K562 (cell line): ENCODE measurements around the gene ZSWIM8. TPM values are rescaled to one million over a fixed set of nuclear protein-coding genes. Genes with fewer than 3 reads are reported as not detected.

Experiments
- ADNP ChIP-seq: fragments of 200-800 bp; sonication (Bioruptor generic); IDR thresholded peaks from 2 replicates; pipeline ENCODE4 v1.6.1; 2016; ENCODE audit warnings: missing genetic modification characterization, missing compliant biosample characterization
- BRF1 ChIP-seq: IDR thresholded peaks from 3 replicates; pipeline ENCODE4 v1.6.1; 2011; ENCODE audit warnings: borderline replicate concordance, mild to moderate bottlenecking; ENCODE audit not compliant: insufficient read length; ENCODE audit errors: extremely low read depth
- GTF2E2 ChIP-seq: fragments of 200-800 bp; sonication (Bioruptor generic); IDR thresholded peaks from 2 replicates; pipeline ENCODE4 v1.6.1; 2016; ENCODE audit warnings: missing genetic modification characterization, missing compliant biosample characterization
- HDAC2 ChIP-seq: fragments of 450-650 bp; IDR thresholded peaks from 2 replicates; pipeline ENCODE4 v1.6.1; 2016; ENCODE audit warnings: mild to moderate bottlenecking
- HMGXB4 ChIP-seq: sonication (generic); formaldehyde crosslinking; IDR thresholded peaks from 2 replicates; pipeline ENCODE4 v1.8.1; 2023; ENCODE audit warnings: mild to moderate bottlenecking, missing genetic modification reagents
- KLF1 ChIP-seq: fragments of 450-650 bp; IDR thresholded peaks from 2 replicates; pipeline ENCODE4 v1.6.1; 2016; ENCODE audit warnings: missing genetic modification characterization, missing compliant biosample characterization
- MXD1 ChIP-seq: fragments of 250-450 bp; sonication (Bioruptor Pico); IDR thresholded peaks from 2 replicates; pipeline ENCODE4 v1.8.0; 2021; ENCODE audit warnings: borderline replicate concordance, mild to moderate bottlenecking, moderate library complexity; ENCODE audit not compliant: poor library complexity, severe bottlenecking
- PTBP1 ChIP-seq: fragments of 200-400 bp; formaldehyde crosslinking; IDR thresholded peaks from 2 replicates; pipeline ENCODE4 v1.6.1; 2017; ENCODE audit warnings: low read depth, low read length
- SMARCA4 ChIP-seq: fragments of 450-650 bp; IDR thresholded peaks from 2 replicates; pipeline ENCODE4 v1.6.1; 2016
- TCF7L2 ChIP-seq: fragments of 150-350 bp; IDR thresholded peaks from 2 replicates; pipeline ENCODE4 v1.6.1; 2016; ENCODE audit warnings: low read depth, mild to moderate bottlenecking, low read length, moderate library complexity
- TFAP4 ChIP-seq: sonication (generic); formaldehyde crosslinking; IDR thresholded peaks from 2 replicates; pipeline ENCODE4 v1.8.0; 2022; ENCODE audit warnings: missing genetic modification reagents, mild to moderate bottlenecking, moderate library complexity, borderline replicate concordance
- ZBTB49 ChIP-seq: sonication (generic); formaldehyde crosslinking; IDR thresholded peaks from 2 replicates; pipeline ENCODE4 v1.8.0; 2022; ENCODE audit warnings: missing genetic modification reagents, mild to moderate bottlenecking, borderline replicate concordance
- ZFP36 ChIP-seq: fragments of 150-350 bp; IDR thresholded peaks from 2 replicates; pipeline ENCODE4 v1.6.1; 2018; ENCODE audit warnings: low read length, low read depth; ENCODE audit not compliant: partially characterized antibody
- ZNF280B ChIP-seq: fragments of 250-450 bp; sonication (Bioruptor Pico); IDR thresholded peaks from 2 replicates; pipeline ENCODE4 v1.5.1; 2021; ENCODE audit warnings: mild to moderate bottlenecking
- ZNF639 ChIP-seq, 2 experiments: fragments of 200-800 bp in 1 of 2; sonication (Bioruptor generic) in 1 of 2; sonication (generic) in 1 of 2; formaldehyde crosslinking in 1 of 2; IDR thresholded peaks in 1 of 2; conservative IDR thresholded peaks in 1 of 2; 2 replicates each; pipeline versions ENCODE4 v1.5.0 to v1.6.1; 2016 to 2020; ENCODE audit warnings: missing compliant biosample characterization in 1 of 2, missing genetic modification characterization in 1 of 2, missing genetic modification reagents in 1 of 2
- ZNF778 ChIP-seq: fragments of 450-650 bp; formaldehyde crosslinking; IDR thresholded peaks from 2 replicates; pipeline ENCODE4 v1.4.0; 2020; ENCODE audit warnings: mild to moderate bottlenecking, moderate library complexity
- polyA plus RNA-seq, 8 experiments: library from polyadenylated mRNA; depleted of rRNA in 4 of 8; stranded (reverse) in 5 of 8; unstranded in 3 of 8; fragments of >200 nt; fragmentation: Nextera tagmentation in 2 of 8; fragmentation: Illumina TruSeq in 1 of 8; extraction: Ambion mirVana in 2 of 8; extraction: Trizol in 1 of 8; gene quantifications; 2 replicates each; pipeline versions ENCODE4 v1.2.1 to v1.2.3, GENCODE V29; 2011 to 2014; ENCODE audit warnings: inconsistent platforms in 1 of 8, missing spikeins in 1 of 8
- total RNA-seq, 7 experiments: library from RNA; depleted of rRNA in 6 of 7; stranded (reverse); fragments of >200 nt in 6 of 7; fragmentation: Illumina TruSeq in 2 of 7; extraction: Trizol in 2 of 7; gene quantifications; 2 replicates each; pipeline versions ENCODE4 v1.2.1 to v1.2.3, GENCODE V29; 2011 to 2021; ENCODE audit warnings: low replicate concordance in 1 of 7

ZSWIM8 gene
- total and polyA plus RNA-seq, 9 of the 15 experiments (the other 6 are each of a cell fraction or from before 2014, with no cell fraction given), result 5.6 to 47.8 (median 26.7) TPM

- TF ChIP-seq ZNF280B (CRISPR knock-in tag), result no peak
- no peak for TF ChIP-seq ZNF778
- no peak for TF ChIP-seq HDAC2
- no peak for TF ChIP-seq BRF1
- no peak for TF ChIP-seq ZNF639 (CRISPR knock-in tag; conservative IDR thresholded peaks at IDR 0.05 in 1 of 2, IDR thresholded peaks at IDR 0.05 in 1 of 2)
- 0 out of 2 replicates have a peak, but pooled peaks have one; percentile 3 for TF ChIP-seq PTBP1
- no peak for TF ChIP-seq ADNP (tag)
- TF ChIP-seq ZFP36, result no peak
- no peak for TF ChIP-seq TCF7L2
- 0 out of 2 replicates have a peak, but pooled peaks have one; percentile 3 for TF ChIP-seq TFAP4
- no peak for TF ChIP-seq GTF2E2 (tag)
- TF ChIP-seq ZBTB49 (CRISPR knock-in tag), result 0 out of 2 replicates have a peak, but pooled peaks have one; percentile 76
- TF ChIP-seq KLF1 (tag), result no peak
- TF ChIP-seq HMGXB4 (CRISPR knock-in tag), result no peak
- TF ChIP-seq SMARCA4, result 0 out of 2 replicates have a peak, but pooled peaks have one; percentile 13
- no peak for TF ChIP-seq MXD1 (CRISPR knock-in tag)
Measured at GRCh38 chr10:73771722-73772280, 13.6 kb upstream of the ZSWIM8 start (continued).
